ENCODE measurements around the gene LRP1.

Gene LRP1

DNA sequence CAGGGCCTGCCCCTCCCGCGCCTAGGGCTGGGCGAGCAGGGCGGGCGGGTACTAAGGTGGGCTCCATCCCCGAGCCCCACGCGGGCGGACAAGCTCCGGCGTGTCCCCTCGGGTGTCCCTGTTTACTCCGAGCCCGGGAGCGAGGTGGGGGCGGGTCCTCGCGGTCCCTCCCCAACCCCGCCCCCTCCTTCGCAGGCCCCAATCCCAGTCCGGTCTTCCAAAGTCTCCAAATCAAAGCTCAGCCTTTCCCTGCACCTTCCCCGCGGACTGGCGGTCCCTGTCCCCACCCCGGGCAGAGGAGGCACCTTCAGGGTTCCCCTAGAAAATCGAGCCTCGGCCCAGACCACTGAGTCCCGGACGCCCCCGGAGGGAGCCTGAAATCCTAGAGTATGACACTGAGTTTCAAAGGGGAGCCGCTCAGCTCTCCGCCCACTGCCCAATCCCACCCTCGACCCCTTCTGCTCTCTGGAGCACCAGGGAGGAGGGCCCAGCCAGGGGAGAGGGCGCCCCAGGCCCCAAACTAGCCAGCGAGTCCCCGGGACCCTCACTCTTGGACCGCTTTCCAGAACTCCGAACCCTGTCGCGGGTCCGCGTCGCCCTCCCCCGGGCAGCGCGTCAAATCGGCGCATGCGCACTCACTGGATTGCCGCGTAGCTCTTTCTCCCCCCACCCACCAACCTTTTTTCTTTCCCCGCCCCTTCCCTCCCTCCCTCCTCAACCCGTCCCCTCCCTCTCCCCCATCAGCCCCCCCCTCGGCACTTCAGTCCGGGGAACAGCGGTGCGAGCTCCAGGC is at the start of gene LRP1:
Gene LRP1, plus strand, starts transcription at position 758 of the 793 bp plus-strand sequence. CDS start 482 bp downstream, outside the sequence.
- peak; percentile 58 to 61 for DNase-seq (ENCODE audit: low read depth in 2 of 2)

GRCh38 chr12:57078519-57079404 is 49.5 kb upstream of the LRP1 start, which contains the start of gene NEMP1:
NEMP1 (minus strand) TSS chr12:57078791; CDS start chr12:57078745, 46 bp downstream.
- peak; percentile 81 to 93 for DNase-seq (ENCODE audit: low read depth in 2 of 2)

DNA sequence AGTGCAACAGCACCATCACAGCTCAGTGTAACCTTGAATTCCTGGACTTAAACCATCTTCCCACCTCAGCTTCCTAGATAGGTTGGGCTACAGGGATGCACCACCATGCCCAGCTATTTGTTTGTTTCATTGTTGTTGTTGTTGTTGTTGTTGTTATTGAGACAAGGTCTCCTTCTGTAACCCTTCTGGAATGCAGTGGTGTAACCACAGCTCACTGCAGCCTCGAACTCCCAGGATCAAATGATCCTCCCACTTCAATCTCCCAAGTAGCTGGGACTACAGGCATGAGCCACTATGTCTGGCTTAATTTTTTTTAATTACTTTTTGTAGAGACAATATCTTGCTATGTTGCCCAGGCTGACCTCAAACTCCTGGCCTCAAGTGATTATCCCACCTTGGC is 48.5 kb upstream of the LRP1 start:
- DNase-seq (ENCODE audit: low read depth in 2 of 2), result no peak

GRCh38 chr12:57080855-57081254 is 47.4 kb upstream of the LRP1 start:
- DNase-seq (ENCODE audit: low read depth in 2 of 2), result no peak

DNA sequence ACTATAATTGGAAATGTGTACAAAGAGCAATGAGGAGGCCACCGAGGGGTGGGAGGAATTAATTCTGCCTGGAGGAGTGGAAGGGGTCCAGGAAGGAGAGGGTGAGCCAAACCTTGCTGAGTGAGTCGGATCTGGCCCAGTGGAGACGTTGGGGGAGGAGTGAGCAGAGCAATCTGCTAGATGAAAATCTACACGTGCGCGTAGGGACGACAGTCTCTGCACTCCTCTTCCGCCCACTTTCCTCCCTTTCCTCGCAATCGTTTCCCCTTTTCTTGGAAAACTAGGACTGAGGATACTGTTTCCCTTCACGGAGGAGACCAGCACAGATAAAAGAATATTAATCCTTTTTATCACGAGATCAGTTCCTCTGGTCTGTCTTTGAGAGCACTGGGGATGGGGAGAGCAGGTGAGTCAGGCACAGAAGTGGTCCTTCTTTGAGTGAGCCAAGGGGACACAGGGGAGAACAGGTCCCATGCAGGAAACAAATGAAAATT is 42.2 kb upstream of the LRP1 start:
- peak in 1 of 2 donors; percentile 39 for DNase-seq (ENCODE audit: low read depth in 2 of 2)

DNA sequence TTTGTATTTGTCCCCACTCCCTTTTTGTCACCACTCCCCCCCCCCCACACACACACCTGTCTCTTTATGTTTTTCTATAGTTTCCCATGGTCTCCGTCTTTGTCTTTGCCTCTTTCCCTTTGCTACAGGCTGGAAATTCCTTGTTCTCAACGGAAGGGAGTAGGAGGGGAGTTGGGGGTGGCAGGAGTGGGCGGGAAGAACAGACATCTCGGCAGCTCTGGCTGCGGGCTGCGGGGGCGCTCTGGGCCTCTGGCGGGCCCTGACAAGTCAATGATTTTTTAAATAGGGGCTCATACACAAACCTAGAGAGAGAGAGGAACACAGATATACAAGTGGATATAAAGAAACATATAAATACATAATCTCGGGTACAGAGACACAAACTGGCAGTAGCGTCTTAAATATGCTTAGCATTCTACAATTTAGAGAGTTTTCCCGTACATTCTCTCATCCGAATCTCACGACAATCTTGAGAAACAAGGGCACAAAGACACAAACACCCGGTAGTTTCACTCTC is 41.7 kb upstream of the LRP1 start:
- peak in 1 of 2 donors; percentile 43 for DNase-seq (ENCODE audit: low read depth in 2 of 2)

DNA sequence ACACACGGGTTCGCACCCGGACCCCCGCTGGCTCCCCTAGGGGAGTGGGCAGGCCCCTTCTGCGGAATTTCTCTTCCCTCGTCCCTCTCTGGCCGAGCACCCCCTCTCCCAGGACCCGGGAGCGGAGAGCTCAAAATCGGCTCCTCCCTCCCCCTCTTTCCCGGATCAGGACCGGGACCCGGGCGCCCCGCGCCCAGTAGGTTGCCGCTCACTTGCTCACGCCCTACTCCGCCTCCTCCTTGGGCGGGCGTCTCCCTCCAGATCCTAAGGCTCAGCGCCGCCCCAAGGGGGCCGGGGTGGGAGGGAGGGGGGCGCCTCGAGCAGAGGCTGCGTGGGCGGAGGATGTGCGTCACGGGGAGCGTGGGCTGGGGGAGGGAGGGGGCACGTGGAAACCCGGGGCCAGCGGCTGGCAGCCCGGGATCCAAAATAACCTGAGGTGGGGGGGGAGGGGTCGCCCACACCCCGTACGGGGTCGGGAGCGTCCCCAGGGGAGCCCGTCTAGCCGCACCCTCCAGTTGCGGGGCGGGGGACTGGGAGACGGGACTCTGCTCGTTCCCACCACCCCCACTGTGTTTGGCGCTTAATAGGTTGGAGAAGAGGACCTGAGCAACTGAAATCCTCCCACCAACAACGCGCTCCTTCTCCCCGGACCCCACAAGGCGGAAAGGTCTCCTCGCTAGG is 41.1 kb upstream of the LRP1 start:
- DNase-seq (ENCODE audit: low read depth in 2 of 2), result peak; percentile 92 to 94

- DNase-seq (ENCODE audit: low read depth in 2 of 2), result peak; percentile 70 to 85
Observed at GRCh38 chr12:57087691-57088353, 40.5 kb upstream of the LRP1 start.

DNA sequence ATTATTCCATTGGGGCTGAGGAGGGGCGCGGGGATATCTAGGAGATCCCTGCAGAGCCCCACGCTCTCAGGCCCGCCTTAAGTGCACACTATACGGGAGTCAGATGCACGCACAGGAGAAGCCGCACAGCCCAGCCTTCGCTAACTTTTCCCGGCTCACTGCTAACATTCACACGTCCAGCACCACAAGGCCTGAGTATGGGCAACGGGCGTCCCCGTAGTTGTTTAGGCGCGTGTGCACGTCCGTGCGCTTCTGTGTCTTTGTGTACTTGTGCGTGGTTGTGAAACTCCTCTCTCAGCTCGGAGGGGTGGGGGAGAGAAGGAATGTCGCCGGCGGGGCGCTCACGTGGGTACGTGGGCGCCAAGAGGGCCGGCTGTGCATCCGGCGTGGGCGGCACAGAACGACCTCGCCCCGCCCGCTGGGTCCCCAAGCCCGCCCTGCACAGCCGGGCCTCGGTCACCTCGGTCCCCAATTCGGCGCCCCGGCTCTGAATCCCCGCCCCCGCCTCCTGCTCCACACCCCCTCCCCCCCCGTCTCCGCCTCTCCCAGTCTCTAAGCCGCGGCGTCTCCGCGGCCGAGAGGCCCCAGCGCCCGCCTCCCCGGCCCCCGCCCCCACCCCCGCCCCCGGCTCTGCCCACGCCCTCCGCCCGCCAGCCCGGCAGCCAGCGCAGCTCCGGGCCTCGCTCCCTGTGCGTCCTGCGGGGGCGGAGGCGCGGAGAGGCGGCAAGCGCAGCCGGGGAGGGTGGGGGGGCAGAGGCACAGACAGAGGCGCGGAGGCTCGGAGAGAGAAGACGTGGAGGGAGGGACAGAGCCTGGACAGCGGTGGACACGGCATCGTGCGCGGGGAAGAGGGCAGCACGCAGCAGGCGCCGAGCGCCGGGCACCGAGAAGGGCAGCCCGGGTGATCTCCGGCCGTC is 39.7 kb upstream of the LRP1 start, which contains the start of gene NAB2:
Gene NAB2, plus strand, starts transcription at position 761 of the 917 bp plus-strand sequence. CDS start 158 bp downstream, outside the sequence.
- DNase-seq (ENCODE audit: low read depth in 2 of 2), result peak; percentile 75 to 89

DNA sequence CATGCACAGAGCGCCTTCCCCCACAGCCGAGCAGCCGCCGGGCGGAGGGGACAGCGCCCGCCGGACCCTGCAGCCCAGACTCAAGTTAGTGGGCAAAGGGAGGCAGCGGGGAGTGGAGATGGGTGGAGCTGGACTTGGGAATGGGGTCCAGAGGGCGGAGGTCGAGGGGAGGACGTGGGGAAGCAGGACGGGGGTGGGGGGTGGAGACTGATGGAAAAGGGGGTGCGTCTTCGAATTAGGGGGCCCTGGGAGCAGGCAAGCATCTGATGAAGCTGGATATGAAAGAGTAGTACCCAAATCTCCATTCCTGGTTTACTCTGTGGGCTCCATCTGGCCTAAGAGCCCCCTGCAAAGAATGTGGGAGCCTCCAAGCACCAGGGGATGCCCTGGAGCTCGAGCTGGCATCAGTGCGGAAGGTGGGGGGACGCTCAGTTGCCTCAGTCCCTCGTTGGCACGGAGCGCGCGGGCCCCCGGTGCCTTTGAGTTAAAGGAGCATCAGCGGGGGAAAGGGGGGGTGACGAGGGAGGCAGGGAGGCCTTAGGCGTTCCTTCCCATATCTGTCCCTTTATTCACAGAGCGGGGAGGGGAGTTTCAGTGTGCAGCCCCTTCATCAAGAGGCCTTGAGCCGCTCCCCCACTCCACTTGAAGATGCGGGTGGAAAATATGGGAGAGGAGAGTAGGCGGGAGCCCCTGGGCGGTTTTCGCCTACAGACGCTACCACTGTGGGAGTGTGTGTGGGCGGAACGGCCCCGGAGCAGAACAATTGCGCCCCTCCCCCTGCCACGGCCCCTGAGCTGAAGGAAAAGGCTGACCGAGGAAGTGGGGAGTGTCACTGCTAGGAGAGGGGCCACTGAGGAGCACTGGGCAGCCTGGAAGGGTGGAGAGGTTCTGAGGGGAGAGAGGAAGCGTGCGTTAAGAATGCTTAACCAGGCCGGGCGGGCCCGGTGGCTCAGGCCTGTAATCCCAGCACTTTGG is 38.7 kb upstream of the LRP1 start:
- DNase-seq (ENCODE audit: low read depth in 2 of 2), result peak in 1 of 2 donors; percentile 47

DNA sequence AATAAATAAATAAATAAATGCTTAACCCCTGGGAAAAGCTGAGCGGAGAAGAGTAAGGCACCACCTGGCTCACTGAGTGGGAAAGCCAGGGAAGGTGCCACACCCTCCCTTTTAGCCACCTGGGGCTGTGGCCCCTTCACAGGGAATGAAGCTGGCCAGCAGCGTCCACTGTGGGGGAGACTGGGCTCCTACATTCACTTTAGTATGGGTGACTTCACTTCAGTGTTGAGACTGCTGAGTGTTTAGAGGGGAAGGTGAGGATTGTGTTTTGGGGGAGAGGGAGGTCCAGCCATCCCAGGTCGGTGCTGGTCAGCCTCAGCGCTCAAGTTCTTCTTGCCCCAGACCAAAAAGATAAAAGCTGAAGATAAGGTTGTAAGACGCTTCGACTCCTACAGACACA is 37.8 kb upstream of the LRP1 start:
- no peak for DNase-seq (ENCODE audit: low read depth in 2 of 2)

- no peak for DNase-seq (ENCODE audit: low read depth in 2 of 2)
Observed at GRCh38 chr12:57090924-57091637, 37.2 kb upstream of the LRP1 start.

- no peak for DNase-seq (ENCODE audit: low read depth in 2 of 2)
Observed at GRCh38 chr12:57091638-57092528, 36.4 kb upstream of the LRP1 start.

GRCh38 chr12:57092529-57092862 is 35.8 kb upstream of the LRP1 start:
- DNase-seq (ENCODE audit: low read depth in 2 of 2), result no peak

GRCh38 chr12:57092876-57093414 is 35.3 kb upstream of the LRP1 start:
- DNase-seq (ENCODE audit: low read depth in 2 of 2), result no peak

DNA sequence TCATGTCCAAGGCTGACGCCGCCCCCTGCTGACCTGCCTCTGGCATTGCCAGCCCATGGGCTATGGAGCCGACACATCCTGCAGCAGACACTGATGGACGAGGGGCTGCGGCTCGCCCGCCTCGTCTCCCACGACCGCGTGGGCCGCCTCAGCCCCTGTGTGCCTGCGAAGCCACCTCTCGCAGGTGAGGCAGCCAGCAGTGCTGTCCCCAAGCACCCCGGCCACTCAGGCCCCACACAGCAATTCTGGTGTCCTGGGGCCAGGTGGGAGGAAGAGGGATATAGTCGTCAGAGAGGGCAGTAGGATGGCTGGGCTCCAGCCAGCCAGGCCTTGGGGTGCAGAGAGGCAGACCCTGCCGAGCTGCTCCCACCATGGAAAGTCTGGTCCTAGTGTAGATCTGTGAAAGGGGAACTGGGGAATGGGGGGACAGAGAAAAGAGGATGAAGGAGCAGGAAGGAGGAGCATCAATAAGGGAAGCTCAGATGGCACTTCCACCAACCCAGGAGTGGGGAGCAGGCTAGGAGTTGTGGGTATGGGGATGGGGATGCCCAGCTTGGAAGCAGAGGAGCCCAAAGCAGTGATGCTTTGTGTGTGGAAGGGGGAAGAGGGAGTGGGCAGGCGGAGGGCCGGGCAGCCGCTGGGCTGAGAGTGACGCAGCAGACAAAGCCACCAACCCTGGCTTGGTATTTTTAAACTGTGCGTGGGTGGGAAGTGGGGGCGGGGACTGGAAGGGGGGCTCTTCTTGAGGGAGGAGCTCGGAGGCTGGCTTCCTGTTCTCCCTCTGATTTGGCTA is 34.7 kb upstream of the LRP1 start:
- DNase-seq (ENCODE audit: low read depth in 2 of 2), result peak; percentile 63 to 64
